Muscle layer of duodenum (tissue), 2 donors: ENCODE measurements around the gene GRWD1.
"Not testable (repeated sequence)": the region's sequence is repeated elsewhere in the genome, so short reads cannot be mapped to it uniquely, and the experiment has no call there.

ENCODE experiments used
- H3K27ac ChIP-seq: one replicate; pipeline ENCODE4 v1.7.0; 2013; ENCODE audit warnings: mild to moderate bottlenecking, low read length
- H3K27me3 ChIP-seq: one replicate; pipeline ENCODE4 v1.7.0; 2013; ENCODE audit warnings: low read depth, mild to moderate bottlenecking, control low read depth, low read length
- H3K36me3 ChIP-seq, 2 donors: one replicate each; pipeline ENCODE4 v1.7.0; 2013; ENCODE audit warnings: low read length in 2 of 2, control low read depth in 1 of 2, mild to moderate bottlenecking in 1 of 2; ENCODE audit not compliant: insufficient read depth in 2 of 2, control insufficient read depth in 1 of 2
- H3K4me1 ChIP-seq, 2 donors: one replicate each; pipeline ENCODE4 v1.7.0; 2013; ENCODE audit warnings: low read length in 2 of 2, mild to moderate bottlenecking in 2 of 2, control low read depth in 1 of 2, moderate library complexity in 1 of 2; ENCODE audit not compliant: insufficient read depth in 2 of 2, control insufficient read depth in 1 of 2
- H3K4me3 ChIP-seq, 2 donors: one replicate each; pipeline ENCODE4 v1.7.0; 2013; ENCODE audit warnings: low read length in 2 of 2, low read depth in 1 of 2, mild to moderate bottlenecking in 1 of 2
- H3K9me3 ChIP-seq, 2 donors: one replicate each; pipeline ENCODE4 v1.7.0; 2013; ENCODE audit warnings: low read length in 2 of 2, control low read depth in 1 of 2, mild to moderate bottlenecking in 1 of 2; ENCODE audit not compliant: control insufficient read depth in 1 of 2
- donor health status: healthy.

Gene GRWD1

DNA sequence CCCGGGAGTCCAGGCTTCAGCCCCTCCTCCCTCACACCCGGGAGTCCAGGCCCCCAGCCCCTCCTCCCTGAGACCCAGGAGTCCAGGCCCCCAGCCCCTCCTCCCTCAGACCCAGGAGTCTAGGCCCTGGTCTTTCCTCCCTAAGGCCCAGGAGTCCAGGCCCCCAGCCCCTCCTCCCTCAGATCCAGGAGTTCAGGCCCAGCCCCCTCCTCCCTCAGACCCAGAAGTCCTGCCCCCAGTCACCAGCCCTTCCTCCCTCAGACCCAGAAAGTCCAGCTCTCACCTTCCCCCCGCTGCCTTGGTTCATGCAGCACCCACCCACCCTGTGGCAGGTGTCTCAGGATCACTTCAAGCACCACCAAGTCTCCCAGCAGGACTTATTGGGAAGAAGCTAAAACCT is 37.5 kb downstream of the GRWD1 start:
- Histone ChIP-seq H3K27me3 (no peaks in the 10 kb centered on the region), H3K36me3 (peaks cover 0 to 2% of the 10 kb centered on the region in 2 donors), H3K4me3 (no peak overlapping the region), H3K9me3 (no peaks in the 10 kb centered on the region), H3K27ac (no peak overlapping the region), H3K4me1 (peaks cover 4 to 19% of the 10 kb centered on the region in 2 donors)

DNA sequence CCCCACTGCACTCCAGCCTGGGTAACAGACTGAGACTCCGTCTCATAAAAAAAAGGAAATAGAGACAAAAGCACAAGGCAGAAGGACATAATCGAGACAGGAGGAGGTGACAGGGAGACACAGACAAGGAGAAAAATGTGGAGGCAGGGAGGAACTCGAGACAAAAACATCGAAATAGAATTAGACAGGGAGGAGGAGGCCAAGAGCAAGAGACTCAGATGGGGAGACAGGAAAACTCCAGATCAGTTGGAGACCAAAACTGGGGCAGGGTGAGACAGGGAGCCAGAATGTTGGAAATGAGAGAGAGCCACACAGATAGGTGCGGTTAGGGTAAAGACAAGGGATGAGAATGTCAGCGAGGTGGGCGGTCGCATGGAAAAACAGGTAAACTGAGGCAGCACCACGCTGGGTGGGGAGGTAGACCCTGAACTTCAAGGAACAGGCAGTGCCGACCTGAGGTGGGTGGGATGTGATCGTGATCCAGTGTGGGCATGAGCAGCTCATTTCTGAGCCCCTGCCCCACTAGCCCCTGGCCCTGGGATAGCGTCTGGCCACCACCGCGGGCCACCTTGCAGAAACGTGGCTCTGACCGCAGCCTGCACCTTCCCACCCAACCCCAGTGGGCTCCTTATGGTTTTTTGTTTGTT is 38.6 kb downstream of the GRWD1 start:
- Histone ChIP-seq H3K27ac (no peak overlapping the region), H3K4me3 (no peak overlapping the region), H3K9me3 (no peaks in the 10 kb centered on the region), H3K36me3 (no peaks in the 10 kb centered on the region), H3K4me1 (peaks cover 4 to 19% of the 10 kb centered on the region in 2 donors), H3K27me3 (no peaks in the 10 kb centered on the region)

DNA sequence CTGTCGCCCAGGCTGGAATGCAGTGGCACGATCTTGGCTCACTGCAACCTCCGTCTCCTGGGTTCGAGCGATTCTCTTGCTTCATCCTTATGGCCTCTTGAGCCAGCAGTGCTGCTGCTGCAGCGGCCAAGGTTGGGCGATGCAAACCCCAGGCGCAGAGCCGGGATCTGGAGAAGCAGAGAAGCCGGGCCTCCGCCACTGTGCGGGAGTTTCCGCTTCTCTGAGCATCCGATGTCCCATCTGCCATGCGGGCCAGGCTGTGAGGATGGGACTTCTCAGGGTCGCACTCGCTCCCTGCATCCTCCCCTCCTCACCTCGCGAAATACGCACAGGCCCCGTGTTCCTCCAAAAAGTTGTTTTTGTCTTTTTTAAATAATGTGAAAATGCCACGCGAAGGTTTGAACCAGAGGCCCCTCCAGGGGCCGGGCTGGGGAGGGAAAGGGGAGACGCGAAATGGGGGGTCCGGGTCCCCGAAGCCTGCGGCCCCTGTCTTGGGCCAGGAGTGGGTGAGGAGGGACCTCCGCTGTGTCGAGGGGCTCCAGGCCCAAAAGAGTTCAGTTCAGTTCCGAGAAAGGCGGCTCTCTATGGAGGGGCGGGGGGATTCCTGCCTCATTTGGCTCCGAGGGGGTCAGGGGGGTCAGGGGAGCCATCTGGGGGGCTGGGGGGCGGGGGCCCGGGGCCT is 39.3 kb downstream of the GRWD1 start:
- H3K9me3 ChIP-seq: no peaks in the 10 kb centered on the region
- no peaks in the 10 kb centered on the region for H3K36me3 ChIP-seq
- peaks cover 4 to 19% of the 10 kb centered on the region in 2 donors for H3K4me1 ChIP-seq
- no peak overlapping the region for H3K27ac ChIP-seq
- H3K4me3 ChIP-seq: no peak overlapping the region
- H3K27me3 ChIP-seq: no peaks in the 10 kb centered on the region

DNA sequence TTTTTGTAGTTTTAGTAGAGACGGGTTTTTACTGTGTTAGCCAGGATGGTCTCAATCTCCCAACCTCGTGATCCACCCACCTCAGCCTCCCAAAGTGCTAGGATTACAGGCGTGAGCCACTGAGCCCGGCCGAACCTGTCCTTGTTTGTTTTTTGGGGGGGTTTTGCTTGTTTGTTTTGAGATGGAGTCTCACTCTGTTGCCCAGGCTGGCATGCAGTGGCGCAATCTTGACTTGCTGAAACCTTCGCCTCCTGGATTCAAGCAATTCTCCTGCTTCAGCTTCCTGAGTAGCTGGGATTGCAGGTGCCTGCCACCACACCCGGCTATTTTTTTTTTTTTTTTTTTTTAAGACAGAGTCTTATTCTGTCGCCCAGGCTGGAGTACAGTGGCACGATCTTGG is 40.9 kb downstream of the GRWD1 start:
- H3K4me3 ChIP-seq, H3K36me3 ChIP-seq, H3K9me3 ChIP-seq, H3K27ac ChIP-seq, H3K27me3 ChIP-seq: not testable (repeated sequence)
- peaks cover 4 to 16% of the 10 kb centered on the region in 2 donors for H3K4me1 ChIP-seq

DNA sequence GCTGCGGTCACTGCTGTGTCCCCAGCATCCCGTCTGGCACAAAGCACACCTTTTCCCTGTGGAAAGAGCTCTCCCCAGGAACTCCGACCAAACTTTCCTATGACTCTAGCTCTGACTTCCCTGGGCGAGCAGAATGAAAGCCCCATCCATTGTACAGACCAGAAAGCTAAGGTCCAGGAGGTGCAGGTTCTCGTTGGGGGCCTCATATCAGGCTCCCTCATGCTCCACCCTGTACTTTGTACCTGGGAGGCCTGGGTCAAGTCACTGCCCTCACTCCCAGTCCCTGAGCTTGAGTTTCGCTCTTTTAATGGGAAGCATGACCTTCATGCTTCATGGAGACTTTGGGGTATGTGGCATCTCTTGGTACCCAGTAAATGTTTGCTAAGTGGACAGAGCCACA is 41.8 kb downstream of the GRWD1 start:
- no peak overlapping the region for H3K4me3 ChIP-seq
- peak overlapping the region; percentile 45 for H3K27ac ChIP-seq
- no peaks in the 10 kb centered on the region for H3K9me3 ChIP-seq
- peaks cover 5% of the 10 kb centered on the region for H3K27me3 ChIP-seq
- H3K36me3 ChIP-seq: no peaks in the 10 kb centered on the region
- H3K4me1 ChIP-seq: peaks cover 4 to 8% of the 10 kb centered on the region in 2 donors

DNA sequence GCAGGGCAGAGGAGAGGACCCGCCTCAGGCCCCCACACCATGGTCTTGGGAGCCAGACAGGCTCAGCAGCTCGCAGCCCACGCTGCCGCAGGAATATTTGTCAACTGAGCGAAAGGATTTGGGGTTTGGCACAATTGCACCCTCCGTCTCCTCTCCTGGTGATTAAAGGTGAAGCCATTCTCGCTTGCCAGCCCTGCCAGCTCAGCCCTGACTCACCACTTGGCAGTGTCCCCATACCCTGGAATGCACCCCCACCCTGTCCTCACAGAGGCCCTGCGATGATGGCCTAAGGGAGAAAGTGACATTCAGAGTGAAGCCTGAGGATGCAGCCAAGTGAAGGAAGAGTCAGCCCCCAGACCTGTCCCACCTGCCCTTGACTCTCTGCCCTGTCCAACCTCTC is 42.2 kb downstream of the GRWD1 start:
- Histone ChIP-seq H3K27ac (peak overlapping the region; percentile 45), H3K27me3 (peaks cover 5% of the 10 kb centered on the region), H3K4me3 (no peak overlapping the region), H3K4me1 (peaks cover 4 to 8% of the 10 kb centered on the region in 2 donors), H3K9me3 (no peaks in the 10 kb centered on the region), H3K36me3 (no peaks in the 10 kb centered on the region)

DNA sequence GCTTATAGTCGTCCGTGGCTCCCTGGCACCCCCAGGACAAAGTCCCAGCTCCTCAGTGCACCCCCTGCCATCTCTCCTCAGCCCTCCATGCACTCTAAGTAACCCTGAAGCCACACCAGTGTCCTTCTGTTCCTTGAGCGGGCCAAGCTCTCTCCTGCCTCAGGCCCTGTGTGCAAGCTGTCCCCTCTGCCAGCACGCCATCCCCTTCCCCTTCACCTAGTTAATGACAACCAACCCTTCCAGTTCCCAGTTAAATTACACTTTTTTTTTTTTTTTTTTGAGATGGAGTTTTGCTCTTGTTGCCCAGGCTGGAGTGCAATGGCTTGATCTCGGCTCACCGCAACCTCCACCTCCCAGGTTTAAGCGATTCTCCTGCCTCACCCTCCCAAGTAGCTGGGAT is 42.7 kb downstream of the GRWD1 start:
- not testable (repeated sequence) for H3K9me3 ChIP-seq, H3K27me3 ChIP-seq, H3K27ac ChIP-seq, H3K36me3 ChIP-seq, H3K4me3 ChIP-seq, H3K4me1 ChIP-seq

DNA sequence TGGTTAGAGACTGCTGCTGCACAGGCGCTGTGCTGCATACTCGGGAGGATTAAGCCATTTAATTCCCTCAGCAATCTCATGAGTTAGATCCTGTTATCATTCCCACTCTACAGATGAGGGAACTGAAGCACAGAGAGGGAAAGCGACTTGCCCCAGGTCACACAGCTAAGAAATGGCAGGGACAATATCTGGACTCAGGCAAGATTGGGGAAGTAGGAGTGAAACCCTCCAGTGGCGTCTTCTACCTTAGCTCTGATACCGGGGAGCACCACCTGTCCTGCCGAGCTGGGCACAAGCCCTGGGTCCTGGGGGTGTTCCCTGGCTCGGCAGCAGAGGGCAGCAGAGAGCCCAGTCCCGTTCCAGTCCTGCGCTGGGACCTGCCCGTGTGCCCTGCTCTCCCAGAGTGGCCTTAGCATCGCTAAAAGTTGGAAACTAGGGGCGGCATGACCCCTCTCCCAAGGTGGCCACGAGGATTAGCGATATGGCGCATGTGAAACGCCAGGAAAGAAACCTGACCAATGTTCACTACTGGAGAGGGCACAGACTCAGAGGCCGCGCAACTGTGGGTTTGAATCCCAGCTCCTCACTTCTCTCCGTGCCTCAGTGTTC is 43.9 kb downstream of the GRWD1 start:
- Histone ChIP-seq H3K4me3 (no peak overlapping the region), H3K27ac (no peak overlapping the region), H3K27me3 (peaks cover 5% of the 10 kb centered on the region), H3K9me3 (no peaks in the 10 kb centered on the region), H3K4me1 (peaks cover 7 to 16% of the 10 kb centered on the region in 2 donors), H3K36me3 (no peaks in the 10 kb centered on the region)

DNA sequence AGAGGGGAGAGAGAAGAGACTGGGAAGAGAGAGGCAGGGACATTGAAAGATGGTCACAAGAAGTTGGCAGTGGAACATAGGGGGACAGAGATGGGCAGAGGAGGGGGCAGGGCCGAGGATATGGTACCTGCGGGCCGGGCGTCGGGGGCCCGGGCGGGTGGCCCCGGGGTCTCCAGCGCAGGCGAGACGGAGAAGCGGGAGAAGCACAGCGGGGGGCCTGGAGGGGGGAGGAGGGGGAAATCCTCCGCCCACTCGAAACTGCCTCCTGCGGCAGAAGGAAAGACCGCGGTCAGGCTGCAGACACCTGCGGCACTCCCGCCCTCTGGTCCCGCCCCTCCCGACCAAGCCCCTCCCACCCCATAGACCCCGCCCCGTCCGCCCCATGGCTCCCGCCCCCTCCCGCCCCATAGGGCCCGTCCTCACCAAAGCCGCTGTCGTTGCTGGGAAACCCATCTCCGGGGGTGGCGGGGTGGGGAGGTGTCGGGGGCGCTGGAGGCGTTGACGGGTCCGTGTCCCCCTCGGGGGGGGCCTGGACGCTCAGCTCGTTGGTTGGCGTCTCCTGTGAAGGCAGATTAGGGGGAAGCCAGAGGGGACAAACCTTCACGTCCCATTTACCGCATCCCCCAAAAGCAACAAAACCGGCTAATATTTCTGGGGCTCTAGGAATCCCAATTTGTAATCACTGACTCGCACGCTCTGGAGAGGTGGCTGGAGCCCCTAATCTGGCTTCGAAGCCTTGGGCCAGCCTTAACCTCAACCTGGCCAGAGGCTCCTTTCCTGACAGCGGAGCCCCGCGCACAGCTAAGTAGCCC is 45.4 kb downstream of the GRWD1 start:
- Histone ChIP-seq H3K27me3 (peaks cover 5% of the 10 kb centered on the region), H3K4me1 (peaks cover 7 to 16% of the 10 kb centered on the region in 2 donors), H3K36me3 (no peaks in the 10 kb centered on the region), H3K27ac (no peak overlapping the region), H3K9me3 (no peaks in the 10 kb centered on the region), H3K4me3 (no peak overlapping the region)

DNA sequence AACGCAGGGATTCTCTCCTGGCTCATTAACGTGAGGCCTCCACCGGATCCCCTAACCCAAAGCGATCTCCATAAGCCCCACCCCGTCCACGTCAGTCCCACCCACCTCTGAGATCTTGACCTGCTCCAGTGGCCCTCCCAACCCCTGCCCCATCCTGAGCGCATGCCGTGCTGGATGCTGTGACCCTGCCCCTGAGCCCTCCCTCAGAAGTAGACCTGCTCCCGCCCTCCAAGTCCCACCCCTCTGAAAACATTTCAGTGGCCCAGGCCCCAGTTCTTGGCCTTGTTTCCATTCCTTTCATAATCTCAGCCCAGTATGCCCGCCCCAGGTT is 46.0 kb downstream of the GRWD1 start:
- Histone ChIP-seq H3K4me3 (no peak overlapping the region), H3K36me3 (no peaks in the 10 kb centered on the region), H3K9me3 (no peaks in the 10 kb centered on the region), H3K27ac (no peak overlapping the region), H3K4me1 (peaks cover 7 to 16% of the 10 kb centered on the region in 2 donors), H3K27me3 (peaks cover 5% of the 10 kb centered on the region)
